ENCODE measurements around the gene CLDN4.
"Not testable (repeated sequence)": the region's sequence is repeated elsewhere in the genome, so short reads cannot be mapped to it uniquely, and the experiment has no call there.

The CLDN4 gene

GRCh38 chr7:73844131-73844547, 13.3 kb downstream of the CLDN4 start:
- DNase-seq = no peak

DNA sequence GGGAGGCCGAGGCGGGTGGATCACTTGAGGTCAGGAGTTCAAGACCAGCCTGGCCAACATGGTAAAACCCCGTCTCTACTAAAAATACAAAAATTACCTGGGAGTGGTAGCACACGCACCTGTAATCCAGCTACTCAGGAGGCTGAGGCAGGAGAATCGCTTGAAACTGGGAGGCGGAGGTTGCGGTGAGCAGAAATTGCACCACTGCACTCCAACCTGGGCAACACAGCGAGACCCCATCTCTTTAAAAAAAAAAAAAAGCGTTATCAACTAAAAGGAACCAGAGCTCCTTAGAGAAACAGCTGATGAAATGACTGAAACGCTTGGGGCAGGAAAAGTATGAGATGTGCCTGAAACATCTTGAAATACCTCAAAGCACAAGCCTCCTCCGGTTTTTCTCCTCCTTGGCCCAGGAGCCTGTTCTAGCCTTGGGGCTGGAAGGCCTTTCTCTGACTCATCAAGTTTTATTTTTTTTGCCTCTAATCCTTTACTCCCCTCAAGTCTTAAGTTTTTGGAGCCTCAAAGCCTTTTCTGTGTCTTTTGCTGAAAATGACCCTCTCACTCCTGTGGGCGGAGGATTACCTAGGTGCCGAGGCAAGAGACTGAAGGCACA, 14.2 kb downstream of the CLDN4 start:
- no peak for DNase-seq

DNA sequence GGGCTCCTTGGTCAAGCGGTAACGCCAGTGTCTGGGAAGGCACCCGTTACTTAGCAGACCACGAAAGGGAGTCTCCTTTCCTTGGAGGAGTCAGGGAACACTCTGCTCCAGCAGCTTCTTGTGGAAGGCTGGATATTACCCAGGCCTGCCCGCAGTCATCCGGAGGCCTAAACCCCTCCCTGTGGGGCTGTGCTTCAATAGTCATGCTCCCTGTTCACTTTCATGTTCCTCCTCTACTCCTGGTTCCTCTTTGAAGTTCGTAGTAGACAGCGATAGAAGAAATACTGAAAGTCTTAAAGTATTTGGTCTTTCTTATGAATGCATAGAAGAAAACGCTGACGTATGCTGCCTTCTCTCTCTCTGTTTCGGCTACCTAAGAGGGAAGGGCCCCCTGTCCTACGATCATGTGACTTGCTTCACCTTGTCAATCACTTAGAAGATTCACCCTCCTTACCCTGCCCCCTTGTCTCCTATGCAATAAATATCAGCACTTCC, 15.0 kb downstream of the CLDN4 start:
- DNase-seq = not testable (repeated sequence)

- DNase-seq = no peak
Observed at GRCh38 chr7:73847941-73848723, 17.3 kb downstream of the CLDN4 start.

DNA sequence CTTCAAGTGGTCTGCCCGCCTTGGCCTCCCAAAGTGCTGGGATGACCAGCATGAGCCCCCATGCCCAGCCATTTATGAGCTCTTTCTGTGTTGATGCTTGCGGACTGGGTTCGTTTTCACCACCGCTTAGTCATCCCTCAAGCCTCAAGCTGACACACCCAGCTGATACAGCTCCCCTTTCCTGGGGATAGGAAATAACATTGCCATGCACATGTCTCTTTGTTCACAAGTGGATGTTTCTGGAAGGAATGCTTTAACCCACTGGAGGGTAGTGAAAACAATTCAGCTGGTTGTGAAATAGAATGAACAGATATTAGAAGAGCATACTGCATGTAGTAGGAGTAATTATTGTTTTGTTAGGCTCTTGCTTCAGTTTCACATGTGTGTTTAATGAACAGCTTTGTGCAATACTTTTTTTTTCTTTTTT, 20.0 kb downstream of the CLDN4 start:
- no peak for DNase-seq

DNA sequence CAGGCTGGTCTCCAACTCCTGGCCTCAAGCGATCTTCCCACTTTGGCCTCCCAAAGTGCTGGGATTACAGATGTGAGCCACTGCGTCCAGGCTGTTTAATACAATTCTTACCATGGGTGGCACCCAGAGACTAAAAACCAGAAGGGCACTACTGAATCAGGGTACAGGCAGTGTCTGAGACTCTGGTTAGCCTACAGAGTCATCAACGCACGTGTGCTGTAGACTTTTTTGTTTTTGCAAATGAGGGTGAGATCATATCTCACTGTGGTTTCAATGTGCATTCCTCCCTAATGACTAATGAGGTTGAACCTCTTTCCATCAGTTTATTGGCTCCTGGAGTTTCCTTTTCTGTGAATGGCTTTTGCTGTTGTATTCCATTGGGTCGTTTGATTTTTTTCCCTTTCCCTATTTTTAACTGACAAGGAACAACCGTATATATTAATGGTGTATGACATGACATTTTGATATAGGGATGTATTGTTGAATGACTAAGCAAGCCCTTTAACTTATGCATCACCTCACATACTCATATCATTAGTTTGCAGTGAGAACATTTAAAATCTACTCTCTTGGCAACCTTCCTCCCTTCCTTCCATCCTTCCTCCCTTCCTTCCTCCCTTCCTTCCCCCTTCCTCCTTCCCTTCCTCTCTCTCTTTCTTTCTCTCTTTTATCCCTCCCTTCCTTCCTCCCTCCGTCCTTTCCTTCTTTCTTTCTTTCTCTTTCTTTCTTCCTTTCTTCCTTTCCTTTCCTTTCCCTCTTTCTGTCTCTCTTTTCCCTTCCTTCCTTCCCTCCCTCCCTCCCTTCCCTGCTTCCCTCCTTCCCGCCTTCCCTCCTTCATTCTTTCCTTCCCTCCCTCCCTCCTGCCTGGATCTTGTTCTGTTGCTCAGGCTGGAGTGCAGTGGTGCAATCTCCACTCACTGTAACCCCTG, 20.9 kb downstream of the CLDN4 start:
- peak; percentile 61 for DNase-seq

DNA sequence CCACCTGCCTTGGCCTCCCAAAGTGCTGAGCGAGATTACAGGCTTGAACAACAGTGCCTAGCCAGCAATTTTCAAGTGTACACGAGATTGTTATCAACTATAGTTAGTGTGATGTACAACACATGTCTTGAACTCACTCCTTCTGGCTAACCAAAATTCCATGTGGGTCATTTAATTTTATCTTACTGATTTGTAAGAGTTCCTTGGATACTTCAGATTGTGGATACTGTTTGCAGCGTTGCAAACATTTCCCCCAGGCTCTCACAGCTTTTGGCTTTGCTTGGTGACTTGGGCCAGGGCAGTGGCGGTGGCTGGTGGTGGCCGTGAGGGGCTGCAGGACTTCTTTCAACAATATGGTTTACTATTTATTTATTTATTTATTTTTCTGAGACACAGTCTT, 21.7 kb downstream of the CLDN4 start:
- no peak for DNase-seq

DNA sequence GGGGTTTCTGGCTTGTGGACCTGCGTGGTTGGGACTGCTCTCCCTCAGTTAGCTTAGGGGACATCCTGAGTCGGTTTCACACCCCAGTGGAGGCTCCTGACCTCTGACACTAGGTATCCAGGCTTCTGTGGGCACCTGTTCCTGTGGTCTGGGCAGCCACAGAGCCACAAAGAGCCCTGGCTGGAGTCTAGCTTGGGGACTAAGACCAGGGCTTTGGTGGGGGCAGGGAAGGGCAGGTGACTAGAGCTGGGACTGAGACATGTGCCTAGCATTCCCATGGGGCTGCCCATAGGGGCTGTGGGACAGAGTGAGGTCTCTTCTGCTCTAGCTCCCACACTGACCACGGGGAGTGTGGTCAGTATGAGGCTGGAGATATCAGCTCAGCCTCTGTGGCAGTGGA, 26.1 kb downstream of the CLDN4 start:
- no peak for DNase-seq

DNA sequence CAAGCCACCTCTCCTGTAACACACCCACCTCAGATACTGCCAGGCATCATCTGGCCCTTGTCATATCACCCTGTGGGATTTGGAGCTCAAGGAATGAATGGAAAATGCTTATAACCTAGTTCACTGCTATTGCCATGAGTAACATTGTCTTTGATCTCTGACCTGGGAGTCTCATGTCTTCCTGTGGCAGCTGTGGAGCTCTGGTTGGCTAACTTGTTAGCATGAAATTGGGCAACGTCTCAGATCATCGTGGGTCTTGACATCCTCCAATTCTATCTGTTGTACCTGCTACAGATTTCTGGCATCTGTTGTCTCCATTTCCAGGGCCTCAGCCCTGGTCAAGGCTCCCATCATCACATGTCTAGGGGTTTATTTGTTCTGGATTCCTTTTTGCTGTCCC, 28.0 kb downstream of the CLDN4 start:
- no peak for DNase-seq

- no peak for DNase-seq
Observed at GRCh38 chr7:73860859-73861258, 30.1 kb downstream of the CLDN4 start, which contains the start of gene TMEM270. Gene TMEM270, plus strand, starts transcription at chr7:73861159. Its CDS starts 36 bp downstream, at chr7:73861195.

- DNase-seq = no peak
Observed at GRCh38 chr7:73861305-73861704, 30.5 kb downstream of the CLDN4 start.

- peak; percentile 42 for DNase-seq
Observed at GRCh38 chr7:73864981-73865711, 34.4 kb downstream of the CLDN4 start.

DNA sequence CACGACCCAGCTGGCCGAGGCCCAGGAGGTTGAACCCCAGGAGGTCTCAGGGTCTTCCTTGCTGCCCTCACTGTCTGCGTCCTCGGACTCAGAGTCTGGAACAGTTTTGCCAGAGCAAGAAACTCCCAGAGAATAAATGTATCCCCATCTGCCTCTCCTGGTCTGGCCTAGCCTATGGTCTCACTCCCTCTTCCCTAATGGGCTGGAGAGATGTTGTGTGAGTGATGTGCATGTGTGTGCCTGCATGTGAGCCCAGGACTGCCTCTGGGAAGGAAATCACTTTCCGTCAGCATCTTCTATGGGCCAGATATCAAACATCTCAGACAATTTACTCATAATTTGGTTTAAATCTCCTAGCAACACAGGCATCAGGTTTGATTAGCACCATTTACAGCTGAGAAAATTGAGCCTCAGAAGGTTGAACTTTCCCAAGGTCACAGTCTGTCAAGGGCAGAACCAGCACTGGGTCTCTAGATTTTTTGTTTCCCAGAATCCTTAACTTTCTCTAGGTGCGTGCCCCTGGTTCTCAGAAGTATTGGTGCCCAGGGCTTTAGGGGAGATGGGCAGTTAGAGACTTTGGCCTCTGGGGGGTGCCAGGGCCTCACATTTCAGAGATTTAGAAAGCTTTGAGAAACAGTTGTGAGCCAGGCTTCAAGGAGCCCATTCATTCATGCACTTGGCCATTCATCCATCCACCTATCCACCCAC, 35.1 kb downstream of the CLDN4 start:
- peak; percentile 42 for DNase-seq

DNA sequence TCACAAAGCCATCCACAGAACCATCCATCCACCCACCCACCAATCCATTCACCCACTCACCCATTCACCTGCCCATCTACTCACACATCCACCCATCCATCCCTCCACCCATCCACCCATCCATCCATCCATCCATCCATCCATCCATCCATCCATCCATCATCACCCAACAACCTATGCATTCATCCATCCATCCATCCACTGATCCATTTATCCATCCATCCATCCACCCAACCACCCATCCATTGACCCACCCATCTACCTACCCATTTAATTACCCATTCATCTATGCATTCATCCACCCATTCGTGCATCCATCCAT, 35.6 kb downstream of the CLDN4 start:
- DNase-seq = no peak

- no peak for DNase-seq
Observed at GRCh38 chr7:73869011-73869798, 38.4 kb downstream of the CLDN4 start.

DNA sequence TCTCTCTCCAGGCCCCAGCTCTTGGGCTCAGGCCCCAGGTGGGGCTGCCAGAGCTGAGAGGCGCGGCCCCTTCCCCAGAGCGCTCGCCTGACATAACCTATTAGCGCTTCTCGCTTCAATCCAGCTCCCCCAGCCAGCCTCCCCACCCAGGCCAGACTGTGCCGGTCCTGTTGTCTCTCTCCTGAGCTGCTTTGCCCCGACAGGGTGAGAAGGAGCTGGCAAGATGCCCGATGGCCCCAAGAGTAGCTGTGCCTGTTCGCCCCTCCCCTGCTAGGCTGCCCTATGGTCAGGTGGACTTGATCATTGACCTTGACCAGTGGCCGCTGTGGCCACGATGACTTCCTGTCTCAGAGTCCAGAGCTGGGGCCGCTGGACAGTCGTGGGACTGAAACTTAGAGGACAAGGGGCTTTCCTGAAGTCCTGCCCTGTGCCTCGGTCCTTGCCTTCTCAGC, 39.3 kb downstream of the CLDN4 start:
- DNase-seq = no peak

- no peak for DNase-seq
Observed at GRCh38 chr7:73871163-73872011, 40.6 kb downstream of the CLDN4 start.

GRCh38 chr7:73872056-73872908, 41.5 kb downstream of the CLDN4 start:
- DNase-seq = no peak

GRCh38 chr7:73876361-73876760, 45.6 kb downstream of the CLDN4 start:
- no peak for DNase-seq

Measured in DMS79 treated with DMSO at 0.1 percent for 48 hours (cell line).